OCI-LY1 (cell line): ENCODE data around the gene FBXW7.

Experiments used
- CTCF ChIP-seq: fragments of 200-600 bp; sonication (generic), shearing (Covaris generic); IDR thresholded peaks from 2 replicates; pipeline ENCODE4 v1.5.1; 2017; ENCODE audit warnings: mild to moderate bottlenecking, antibody characterized with exemption, low read length, moderate library complexity, mixed read lengths
- EZH2 ChIP-seq: fragments of 200-600 bp; sonication (generic), shearing (Covaris generic); IDR thresholded peaks from 2 replicates; pipeline ENCODE4 v1.8.0; 2017; ENCODE audit warnings: borderline replicate concordance, mixed run types, mild to moderate bottlenecking, antibody characterized with exemption, low read length, moderate library complexity, mixed read lengths

- no peak for TF ChIP-seq CTCF
- TF ChIP-seq EZH2 = no peak
Measured at GRCh38 chr4:152456609-152457008, 79.3 kb downstream of the FBXW7 start.
